ENCODE results near the gene TELO2. TPM values are rescaled to one million over a fixed set of nuclear protein-coding genes. Genes with fewer than 3 reads are reported as not detected.
"Not testable (repeated sequence)": the region's sequence is repeated elsewhere in the genome, so short reads cannot be mapped to it uniquely, and the experiment has no call there.

The TELO2 gene
- total RNA-seq, 4 donors from 2014 or later, result 37.1 to 84.6 (median 45.3) TPM

DNA sequence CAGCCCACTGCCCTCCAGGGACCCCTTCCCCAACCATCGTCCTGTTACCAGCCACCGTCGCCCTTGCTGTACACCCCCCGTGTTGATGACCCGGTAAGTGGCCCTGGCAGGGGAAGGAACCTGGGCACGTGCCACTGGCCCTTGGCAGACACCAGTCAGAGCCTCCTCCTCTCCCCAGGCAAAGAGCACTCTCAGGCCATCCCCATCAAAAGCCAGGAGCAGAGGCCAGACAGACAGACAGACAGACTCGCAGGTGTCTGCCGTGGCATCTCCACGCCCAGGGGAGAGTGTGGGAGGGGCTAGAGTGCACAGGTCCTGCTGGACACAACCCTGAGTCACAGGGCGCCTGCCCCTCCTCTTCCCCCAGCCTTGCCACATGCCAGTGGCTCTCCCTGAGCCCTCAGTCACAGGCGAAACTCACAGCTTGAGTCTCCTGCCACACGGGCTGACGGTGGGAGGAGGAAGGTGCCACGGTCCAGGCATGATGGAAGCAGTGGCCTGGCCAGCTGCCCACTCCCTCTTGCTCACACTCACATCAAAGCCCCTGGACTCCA lies 26.1 kb upstream of the TELO2 start:
- no peak for DNase-seq (ENCODE audit: low spot score in 2 of 2)
- Histone ChIP-seq H3K36me3 (peaks cover 0 to 41% (median 0%) of the 10 kb centered on the region in 3 donors), H3K4me1 (peaks cover 0 to 25% (median 0%) of the 10 kb centered on the region in 4 donors), H3K4me3 (no peak overlapping the region), H3K27me3 (no peaks in the 10 kb centered on the region), H3K27ac (no peak overlapping the region), H3K9me3 (no peaks in the 10 kb centered on the region)
- TF ChIP-seq POLR2A (IDR thresholded peaks at IDR 0.05), result no peak
- TF ChIP-seq, protein P1, sequence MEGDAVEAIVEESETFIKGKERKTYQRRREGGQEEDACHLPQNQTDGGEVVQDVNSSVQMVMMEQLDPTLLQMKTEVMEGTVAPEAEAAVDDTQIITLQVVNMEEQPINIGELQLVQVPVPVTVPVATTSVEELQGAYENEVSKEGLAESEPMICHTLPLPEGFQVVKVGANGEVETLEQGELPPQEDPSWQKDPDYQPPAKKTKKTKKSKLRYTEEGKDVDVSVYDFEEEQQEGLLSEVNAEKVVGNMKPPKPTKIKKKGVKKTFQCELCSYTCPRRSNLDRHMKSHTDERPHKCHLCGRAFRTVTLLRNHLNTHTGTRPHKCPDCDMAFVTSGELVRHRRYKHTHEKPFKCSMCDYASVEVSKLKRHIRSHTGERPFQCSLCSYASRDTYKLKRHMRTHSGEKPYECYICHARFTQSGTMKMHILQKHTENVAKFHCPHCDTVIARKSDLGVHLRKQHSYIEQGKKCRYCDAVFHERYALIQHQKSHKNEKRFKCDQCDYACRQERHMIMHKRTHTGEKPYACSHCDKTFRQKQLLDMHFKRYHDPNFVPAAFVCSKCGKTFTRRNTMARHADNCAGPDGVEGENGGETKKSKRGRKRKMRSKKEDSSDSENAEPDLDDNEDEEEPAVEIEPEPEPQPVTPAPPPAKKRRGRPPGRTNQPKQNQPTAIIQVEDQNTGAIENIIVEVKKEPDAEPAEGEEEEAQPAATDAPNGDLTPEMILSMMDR (IDR thresholded peaks at IDR 0.05), result no peak
- no peak for TF ChIP-seq EP300 (IDR thresholded peaks at IDR 0.05)
- WGBS, 2 donors, result 80 to 85% methylated on average over 13 of the region's 14 CpGs

DNA sequence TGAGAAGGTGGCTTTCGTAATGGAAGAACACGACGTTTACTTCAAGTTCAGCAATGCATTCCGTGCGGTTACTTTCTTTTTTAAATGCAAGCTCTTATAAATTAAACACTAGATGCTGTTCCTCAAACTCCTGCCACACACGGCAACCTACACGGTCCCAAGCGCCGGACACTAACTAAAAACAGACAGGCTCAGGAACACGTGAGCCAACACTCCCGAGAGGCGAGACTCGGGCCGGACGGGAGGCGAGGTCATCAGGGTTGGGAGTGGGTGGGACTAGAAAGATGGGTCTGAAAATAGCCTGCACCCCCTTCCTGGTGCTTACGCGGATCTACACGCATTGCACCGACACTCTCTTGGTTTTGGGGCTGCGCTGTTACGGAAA lies 24.7 kb upstream of the TELO2 start:
- no peak for DNase-seq (ENCODE audit: low spot score in 2 of 2)
- Histone ChIP-seq H3K9me3 (no peaks in the 10 kb centered on the region), H3K27ac (no peak overlapping the region), H3K4me1 (peaks cover 0 to 36% (median under 1%) of the 10 kb centered on the region in 4 donors), H3K4me3 (no peak overlapping the region), H3K27me3 (no peaks in the 10 kb centered on the region), H3K36me3 (peaks cover 0 to 31% (median 0%) of the 10 kb centered on the region in 3 donors)
- WGBS, 2 donors, result 76 to 78% methylated on average over 22 of the region's 22 CpGs
- TF ChIP-seq EP300 (IDR thresholded peaks at IDR 0.05) (no peak), POLR2A (IDR thresholded peaks at IDR 0.05) (no peak)
- TF ChIP-seq, protein P1 (IDR thresholded peaks at IDR 0.05), result no peak

DNA sequence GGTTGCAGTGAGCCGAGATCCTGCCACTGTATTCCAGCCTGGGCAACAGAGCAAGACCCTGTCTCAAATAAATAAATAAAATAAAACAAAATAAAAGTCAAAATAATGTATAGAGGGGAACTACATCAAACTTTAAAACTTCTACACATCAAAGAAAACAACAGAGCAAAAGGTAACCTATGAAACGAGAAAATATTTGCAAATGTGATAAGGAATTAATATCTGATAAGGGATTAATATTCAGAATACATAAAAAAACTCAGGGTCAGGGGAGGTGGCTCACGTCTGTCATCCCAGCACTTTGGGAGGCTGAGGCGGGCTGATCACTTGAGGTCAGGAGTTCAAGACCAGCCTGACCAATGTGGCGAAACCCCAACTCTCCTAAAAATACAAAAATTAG lies 24.0 kb upstream of the TELO2 start:
- H3K4me1 ChIP-seq, result peaks cover 0 to 43% (median 8%) of the 10 kb centered on the region in 4 donors
- not testable (repeated sequence) for H3K27ac ChIP-seq; DNase-seq (ENCODE audit: low spot score in 2 of 2); H3K9me3 ChIP-seq; H3K4me3 ChIP-seq; H3K27me3 ChIP-seq
- peaks cover 0 to 24% (median 0%) of the 10 kb centered on the region in 3 donors for H3K36me3 ChIP-seq
- 65 to 69% methylated on average over 5 of the region's 5 CpGs for WGBS, 2 donors

DNA sequence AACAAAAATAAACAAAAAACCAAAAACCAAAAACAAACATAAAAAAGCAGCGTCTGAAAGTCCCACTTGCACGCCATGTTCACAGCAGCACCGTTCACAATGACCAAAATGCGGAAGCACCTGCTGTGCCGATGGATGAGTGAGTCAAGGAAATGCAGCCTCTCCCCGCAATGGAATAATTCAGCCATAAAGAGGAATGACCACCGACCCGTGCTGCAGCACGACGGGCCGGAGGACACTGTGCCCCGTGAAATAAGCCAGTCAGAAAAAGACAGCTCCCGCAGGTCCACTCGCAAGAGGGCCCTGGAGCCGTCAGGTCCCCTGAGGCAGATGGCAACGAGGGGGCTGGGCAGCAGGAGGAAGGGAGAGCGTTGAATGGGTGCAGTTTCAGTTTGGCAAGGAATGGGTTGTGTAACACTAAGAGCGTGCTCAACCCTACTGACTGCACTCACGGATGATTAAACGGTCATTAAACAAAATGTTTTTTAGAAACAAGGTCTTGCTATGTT lies 23.4 kb upstream of the TELO2 start:
- TF ChIP-seq POLR2A (IDR thresholded peaks at IDR 0.05), result no peak
- TF ChIP-seq EP300 (IDR thresholded peaks at IDR 0.05), result no peak
- TF ChIP-seq, protein P1 (IDR thresholded peaks at IDR 0.05), result no peak
- no peak for DNase-seq (ENCODE audit: low spot score in 2 of 2)
- Histone ChIP-seq H3K4me1 (peaks cover 0 to 47% (median 8%) of the 10 kb centered on the region in 4 donors), H3K27ac (no peak overlapping the region), H3K4me3 (no peak overlapping the region), H3K9me3 (no peaks in the 10 kb centered on the region), H3K36me3 (peaks cover 0 to 18% (median 0%) of the 10 kb centered on the region in 3 donors), H3K27me3 (no peaks in the 10 kb centered on the region)
- 72 to 73% methylated on average over 20 of the region's 20 CpGs for WGBS, 2 donors

DNA sequence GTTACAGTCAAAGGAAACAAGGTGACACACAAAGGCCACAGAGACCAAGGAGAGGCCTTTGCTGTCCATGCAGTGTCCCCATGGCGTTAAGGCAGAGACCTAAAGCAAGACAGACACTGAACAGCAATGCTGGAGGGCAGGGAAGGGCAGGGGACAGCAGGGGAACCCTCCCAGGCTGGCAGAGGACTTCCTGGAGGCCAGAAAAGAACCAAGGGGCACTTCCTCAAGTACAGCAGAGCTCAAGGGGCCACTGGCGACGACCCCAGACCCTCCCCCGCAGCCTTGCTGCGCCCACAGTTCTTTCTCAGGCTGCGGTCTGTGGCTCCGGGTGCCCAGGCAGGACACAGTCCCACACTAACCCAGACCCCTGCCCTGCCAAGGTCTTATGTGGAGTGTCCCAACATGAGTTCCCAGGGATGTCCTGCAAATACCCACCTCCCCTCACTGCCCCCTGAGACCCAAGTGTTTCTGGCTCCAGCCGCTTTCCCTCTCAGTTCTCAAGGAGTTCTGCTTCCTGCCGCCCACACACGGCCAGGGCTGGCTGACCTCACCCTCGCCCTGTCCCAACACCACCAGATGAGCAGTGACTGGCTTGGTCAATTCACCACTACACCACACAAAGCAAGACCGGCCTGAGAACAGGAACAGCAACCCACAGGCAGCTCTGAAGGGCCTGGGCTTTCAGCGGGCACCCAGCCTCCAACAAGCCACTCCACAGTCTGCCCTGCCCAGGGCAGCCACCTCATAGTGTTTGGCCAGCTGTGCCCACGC lies 22.5 kb upstream of the TELO2 start:
- Histone ChIP-seq H3K4me3 (no peak overlapping the region), H3K36me3 (peaks cover 0 to 10% (median 0%) of the 10 kb centered on the region in 3 donors), H3K27me3 (no peaks in the 10 kb centered on the region), H3K27ac (peak overlapping the region in 1 of 4 donors; percentile 55), H3K4me1 (peaks cover 0 to 51% (median 10%) of the 10 kb centered on the region in 4 donors), H3K9me3 (no peaks in the 10 kb centered on the region)
- DNase-seq (ENCODE audit: low spot score in 2 of 2), result no peak
- 51 to 56% methylated on average over 13 to 14 of the region's 14 CpGs for WGBS, 2 donors
- TF ChIP-seq POLR2A (IDR thresholded peaks at IDR 0.05), result no peak
- TF ChIP-seq EP300 (IDR thresholded peaks at IDR 0.05), result no peak
- TF ChIP-seq, protein P1 (IDR thresholded peaks at IDR 0.05), result no peak
